Gastrocnemius medialis (tissue), 4 donors: ENCODE data around the gene CTRB2.

Experiments
- CTCF ChIP-seq, 5 experiments: fragments of 450-650 bp in 3 of 5; fragments of 200-600 bp in 2 of 5; sonication (generic) in 2 of 5; IDR thresholded peaks in 4 of 5; conservative IDR thresholded peaks in 1 of 5; 1 replicate in 4 of 5; 2 replicates in 1 of 5; pipeline ENCODE4 v1.5.1; 2016 to 2019; ENCODE audit warnings: antibody characterized with exemption in 5 of 5, mild to moderate bottlenecking in 3 of 5, moderate library complexity in 3 of 5
- POLR2A ChIP-seq, 2 donors: fragments of 450-650 bp; IDR thresholded peaks; one replicate each; pipeline ENCODE4 v1.6.1; 2017; ENCODE audit warnings: antibody characterized with exemption in 2 of 2, mild to moderate bottlenecking in 2 of 2, moderate library complexity in 2 of 2

GRCh38 chr16:75234856-75235696 lies 28.1 kb upstream of the CTRB2 start:
- TF ChIP-seq POLR2A (IDR thresholded peaks at IDR 0.05), result no peak
- no peak for TF ChIP-seq CTCF (IDR thresholded peaks at IDR 0.05 in 4 of 5, conservative IDR thresholded peaks at IDR 0.05 in 1 of 5)
